Uterus (tissue), 2 donors: ENCODE measurements around the gene PTX3.

Experiments
- POLR2A ChIP-seq, 2 donors: fragments of 450-650 bp; IDR thresholded peaks; one replicate each; pipeline ENCODE4 v1.6.1; 2016; ENCODE audit warnings: antibody characterized with exemption in 2 of 2, mild to moderate bottlenecking in 1 of 2, moderate library complexity in 1 of 2
- TF ChIP-seq, protein P1 (sequence below), 4 experiments: fragments of 200-600 bp in 2 of 4; fragments of 450-650 bp in 2 of 4; sonication (generic) in 2 of 4; IDR thresholded peaks; one replicate each; pipeline ENCODE4 v1.5.1; 2016 to 2019; ENCODE audit warnings: antibody characterized with exemption in 4 of 4, mild to moderate bottlenecking in 2 of 4, moderate library complexity in 1 of 4

DNA sequence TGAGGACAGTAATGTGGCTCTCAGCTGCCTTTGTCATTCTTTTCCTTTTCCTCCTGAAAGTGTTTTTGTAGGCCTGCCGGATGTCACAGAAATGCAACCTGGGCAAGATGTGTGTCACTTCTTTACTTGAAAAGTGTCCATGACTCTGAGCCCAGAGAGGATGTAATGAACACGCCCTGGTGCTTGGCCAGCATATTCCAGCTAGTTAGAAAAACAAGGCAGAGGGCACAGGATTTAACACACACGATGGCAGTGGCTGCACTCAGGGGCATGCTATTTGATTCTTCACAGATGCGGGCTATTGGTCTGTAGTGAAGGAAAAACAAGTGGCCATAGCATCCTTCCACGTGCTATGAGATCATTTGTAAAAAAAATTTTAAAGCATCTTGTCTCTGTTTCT is 30.3 kb upstream of the PTX3 start:
- TF ChIP-seq, protein P1, sequence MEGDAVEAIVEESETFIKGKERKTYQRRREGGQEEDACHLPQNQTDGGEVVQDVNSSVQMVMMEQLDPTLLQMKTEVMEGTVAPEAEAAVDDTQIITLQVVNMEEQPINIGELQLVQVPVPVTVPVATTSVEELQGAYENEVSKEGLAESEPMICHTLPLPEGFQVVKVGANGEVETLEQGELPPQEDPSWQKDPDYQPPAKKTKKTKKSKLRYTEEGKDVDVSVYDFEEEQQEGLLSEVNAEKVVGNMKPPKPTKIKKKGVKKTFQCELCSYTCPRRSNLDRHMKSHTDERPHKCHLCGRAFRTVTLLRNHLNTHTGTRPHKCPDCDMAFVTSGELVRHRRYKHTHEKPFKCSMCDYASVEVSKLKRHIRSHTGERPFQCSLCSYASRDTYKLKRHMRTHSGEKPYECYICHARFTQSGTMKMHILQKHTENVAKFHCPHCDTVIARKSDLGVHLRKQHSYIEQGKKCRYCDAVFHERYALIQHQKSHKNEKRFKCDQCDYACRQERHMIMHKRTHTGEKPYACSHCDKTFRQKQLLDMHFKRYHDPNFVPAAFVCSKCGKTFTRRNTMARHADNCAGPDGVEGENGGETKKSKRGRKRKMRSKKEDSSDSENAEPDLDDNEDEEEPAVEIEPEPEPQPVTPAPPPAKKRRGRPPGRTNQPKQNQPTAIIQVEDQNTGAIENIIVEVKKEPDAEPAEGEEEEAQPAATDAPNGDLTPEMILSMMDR (IDR thresholded peaks at IDR 0.05), result no peak
- TF ChIP-seq POLR2A (IDR thresholded peaks at IDR 0.05), result no peak
